ENCODE data around the gene FGD2.
A peak's percentile ranks its signal among the peaks of the same experiment; 100 is the strongest.

The FGD2 gene

DNA sequence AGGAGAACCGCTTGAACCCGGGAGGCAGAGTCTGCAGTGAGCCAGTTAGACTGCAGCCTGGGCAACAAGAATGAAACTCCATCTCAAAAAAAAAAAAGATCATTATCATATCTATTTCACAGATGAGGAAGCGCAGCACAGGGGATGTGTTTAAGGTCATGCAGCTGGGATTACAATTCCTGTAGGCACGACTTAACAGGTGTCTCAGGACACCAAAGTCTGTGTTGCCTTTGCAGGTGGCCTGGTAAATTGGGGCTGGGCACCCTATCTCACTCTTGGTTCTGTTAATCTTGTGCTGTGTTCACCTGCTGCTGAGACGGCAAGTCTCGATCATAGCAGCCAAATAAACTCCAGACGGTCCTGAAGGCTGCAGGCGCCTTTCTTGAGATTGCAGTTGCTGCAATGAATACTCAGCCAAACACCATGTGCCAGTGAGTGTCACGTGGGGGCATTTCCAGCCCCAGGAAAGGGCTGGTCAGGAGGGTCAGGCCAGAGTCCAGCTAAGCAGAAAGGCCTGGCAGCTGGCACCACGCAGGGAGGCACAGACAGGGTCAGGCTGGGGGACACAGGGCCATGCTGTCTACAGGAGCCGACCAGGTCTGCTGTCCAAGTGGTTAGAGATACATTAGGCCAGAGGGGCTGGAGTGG, 55.8 kb downstream of the FGD2 start:
- DNase-seq = no peak

DNA sequence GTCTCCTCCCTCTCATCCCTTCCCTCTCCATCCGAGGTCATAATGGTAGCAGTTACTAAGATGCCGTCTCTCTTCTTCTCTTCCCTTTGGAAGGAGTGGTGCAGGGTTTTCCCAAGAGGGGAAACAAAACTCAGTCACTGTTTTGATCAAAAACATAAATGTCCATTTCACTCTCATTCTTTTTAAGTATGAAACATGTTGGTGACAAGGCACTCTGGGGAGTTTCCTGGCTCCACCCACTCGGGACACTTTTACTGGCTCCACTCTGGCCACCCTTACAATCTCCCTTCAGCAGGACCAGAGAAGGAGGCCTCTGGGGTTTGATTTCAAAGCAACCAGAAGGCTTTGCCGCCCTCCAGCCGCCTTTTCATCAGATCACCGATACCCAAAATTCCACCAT, 57.0 kb downstream of the FGD2 start:
- DNase-seq = no peak

DNA sequence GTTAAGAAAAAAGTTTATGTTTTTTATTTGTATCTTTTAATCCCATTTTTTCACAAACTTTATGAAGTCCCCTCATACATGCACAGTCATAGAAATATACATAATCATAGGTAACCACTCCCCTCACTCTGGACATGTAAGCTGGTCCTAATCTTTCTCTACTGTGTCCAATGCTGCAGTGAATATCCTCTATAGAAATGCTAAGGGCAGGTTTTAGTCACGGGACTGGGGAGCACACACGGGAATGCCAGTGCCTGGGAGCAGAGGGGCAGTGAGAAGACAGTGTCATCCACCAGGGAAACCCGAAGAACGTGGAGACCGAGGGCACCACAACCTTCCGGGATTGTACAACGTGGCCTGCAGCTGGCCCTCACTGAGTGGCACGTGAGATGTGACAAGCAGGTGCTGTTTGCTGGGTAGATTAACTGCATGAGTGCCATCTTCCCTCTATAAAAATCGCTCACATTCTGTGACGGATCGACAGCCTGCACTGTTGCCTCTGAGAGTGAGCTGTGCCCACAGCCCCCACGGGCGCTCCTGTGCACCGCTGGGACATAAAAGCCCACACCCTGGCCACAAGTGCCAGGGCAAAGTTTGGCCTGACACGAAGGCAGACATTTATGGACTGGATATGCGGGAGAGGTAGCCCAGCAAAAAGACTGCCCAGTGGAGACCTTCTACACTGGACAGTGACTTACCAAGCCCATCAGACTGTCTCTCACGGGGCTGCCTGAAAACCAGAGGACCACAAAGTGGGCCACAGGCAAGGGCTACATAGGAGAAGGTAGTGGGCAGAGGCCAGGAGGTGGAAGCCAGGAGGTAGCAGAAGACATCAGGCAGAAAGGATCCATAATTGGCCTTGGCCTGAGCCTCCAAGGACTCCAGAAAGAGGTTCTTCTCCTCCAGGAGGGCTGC, 63.2 kb downstream of the FGD2 start:
- DNase-seq = peak; percentile 55

DNA sequence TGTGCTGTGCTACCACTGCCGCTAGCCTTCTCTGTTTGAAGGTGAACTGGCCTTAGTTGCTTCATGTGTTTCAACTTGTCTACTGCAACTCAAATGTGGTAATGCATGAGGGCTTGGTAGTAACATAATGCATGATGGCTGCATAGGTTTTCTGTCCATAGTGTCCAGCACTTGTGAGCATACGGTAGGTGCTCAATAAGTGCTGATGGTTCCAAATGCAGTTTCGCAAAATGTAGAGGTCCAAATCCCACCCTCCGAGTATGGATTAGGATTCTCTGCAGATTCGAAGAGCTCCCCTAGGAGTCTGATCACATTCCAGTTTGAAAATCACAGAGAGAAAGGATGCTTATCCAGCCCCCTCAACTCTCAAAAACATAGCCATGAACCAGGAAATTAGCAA, 64.2 kb downstream of the FGD2 start:
- DNase-seq = no peak

DNA sequence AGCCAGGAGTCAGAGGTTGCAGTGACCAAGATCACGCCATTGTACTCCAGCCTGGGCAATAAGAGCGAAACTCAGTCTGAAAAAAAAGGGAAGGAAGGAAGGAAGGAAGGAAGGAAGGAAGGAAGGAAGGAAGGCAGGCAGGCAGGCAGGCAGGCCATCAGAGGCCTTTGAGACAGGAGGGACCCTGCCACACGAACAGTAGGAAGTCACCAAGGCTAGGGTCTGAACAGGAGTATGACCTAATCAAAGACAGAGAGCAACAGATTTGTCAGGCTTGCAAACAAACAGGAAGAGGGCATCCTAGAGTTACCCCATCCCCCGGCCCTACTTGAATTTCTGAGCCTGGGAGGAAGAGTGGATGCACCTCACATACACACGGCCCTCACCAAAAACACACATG, 67.1 kb downstream of the FGD2 start:
- no peak for DNase-seq

DNA sequence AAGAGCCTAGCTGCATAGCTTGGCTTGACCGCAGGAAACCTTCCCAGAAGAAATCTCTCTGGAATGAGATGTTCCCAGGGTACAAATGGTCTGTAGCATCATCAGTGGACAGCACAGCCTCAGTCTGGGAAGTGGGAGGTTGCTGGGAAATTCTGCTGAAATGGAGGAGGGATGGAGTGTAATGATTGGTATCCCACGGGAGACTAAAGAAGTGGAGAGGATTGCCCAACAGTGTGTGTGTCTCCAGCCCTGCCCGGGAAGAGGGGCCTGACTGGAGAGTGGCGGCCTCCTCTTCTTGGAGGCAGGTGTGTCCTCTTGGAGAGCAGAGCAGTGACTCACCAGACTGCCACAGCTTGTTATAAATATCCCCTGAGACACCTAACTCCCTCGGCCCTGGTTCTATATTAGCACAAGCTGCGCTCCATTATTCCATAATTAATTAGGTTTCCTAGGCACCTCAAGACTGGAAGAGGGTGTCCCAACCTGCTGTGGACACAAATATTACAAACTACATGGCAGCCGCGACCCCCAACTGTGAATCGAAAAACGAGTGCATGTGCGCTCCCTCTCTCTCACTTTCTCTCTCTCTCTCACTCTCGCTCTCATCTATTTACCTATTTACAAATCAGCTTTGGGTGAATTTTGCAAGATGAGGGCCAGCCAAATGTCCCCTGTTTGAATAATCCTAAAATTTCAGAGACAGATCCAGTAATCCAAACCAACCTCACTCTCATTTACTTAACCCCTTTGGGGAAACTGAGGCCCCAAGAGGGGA, 68.8 kb downstream of the FGD2 start:
- DNase-seq = no peak

DNA sequence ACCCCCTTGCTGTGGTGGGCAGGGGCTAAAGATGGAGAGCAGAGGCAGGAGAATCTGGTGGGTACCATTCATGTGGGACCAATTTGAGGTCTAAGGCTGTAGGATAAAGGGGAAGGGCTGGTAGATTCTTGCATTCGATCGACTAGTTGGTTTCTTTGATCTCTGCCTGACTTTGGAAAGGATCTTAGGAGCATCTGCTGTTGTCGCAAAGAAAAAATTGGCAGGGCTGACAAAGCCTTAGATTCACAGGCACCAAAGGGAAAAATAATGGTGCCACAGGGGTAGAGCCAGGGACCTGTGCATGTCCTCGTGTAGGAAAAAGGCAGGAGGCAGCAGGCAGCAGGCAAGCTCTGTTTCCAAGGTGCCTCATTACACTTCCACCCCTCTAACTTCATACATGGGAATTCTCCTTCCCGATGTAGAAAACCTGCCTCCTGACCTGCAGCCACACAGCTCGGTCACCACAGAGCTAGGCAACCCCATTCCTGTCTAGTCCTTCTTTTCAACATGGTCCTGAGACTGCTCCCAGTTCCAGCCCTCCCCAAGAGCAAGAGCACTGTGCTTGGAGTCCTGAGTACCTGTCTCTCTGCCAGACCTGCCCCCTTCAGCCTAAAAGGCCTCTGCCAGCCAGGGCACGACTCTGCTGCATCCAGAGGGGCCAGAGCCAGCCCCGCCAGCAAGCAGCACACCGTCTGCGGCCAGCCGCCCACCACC, 71.9 kb downstream of the FGD2 start:
- no peak for DNase-seq

DNA sequence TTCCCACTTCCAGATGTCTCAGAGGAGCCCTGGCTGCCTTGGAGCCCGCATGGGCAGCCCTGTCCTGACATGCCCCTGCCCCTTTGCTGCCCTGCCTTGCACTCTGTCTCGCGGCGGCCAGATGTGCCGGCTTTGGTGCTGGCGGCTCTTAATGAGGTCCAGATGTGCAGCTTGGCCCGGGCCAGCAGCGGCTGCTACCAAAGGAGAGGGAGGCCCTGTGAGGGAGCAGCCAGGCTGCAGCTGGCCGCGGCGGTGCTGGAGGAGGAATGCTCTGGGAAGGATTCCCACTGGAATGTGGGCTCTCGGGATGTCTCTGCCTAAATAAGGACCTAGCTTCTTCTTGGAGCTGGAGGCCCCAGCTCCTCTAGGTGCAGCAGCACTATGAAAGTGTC, 72.4 kb downstream of the FGD2 start:
- no peak for DNase-seq
